ENCODE data around the gene HSPA2. TPM values are rescaled to one million over a fixed set of nuclear protein-coding genes. Genes with fewer than 3 reads are reported as not detected.

The HSPA2 gene
- total and polyA plus RNA-seq, 2 of the 13 experiments (the other 11 are each of a cell fraction or from before 2014, with no cell fraction given) = 0.15 to 0.27 TPM

- peak; percentile 6; the same call in 1 of the 2 replicates for TF ChIP-seq ZNF761 (CRISPR knock-in tag; conservative IDR thresholded peaks at IDR 0.05)
- TF ChIP-seq ZNF362 (CRISPR knock-in tag; IDR thresholded peaks at IDR 0.05; ENCODE audit: borderline replicate concordance) = 0 out of 2 replicates have a peak, but pooled peaks have one; percentile 1
- 0 out of 2 replicates have a peak, but pooled peaks have one; percentile 3 for TF ChIP-seq HNF4A (CRISPR knock-in tag; IDR thresholded peaks at IDR 0.05)
- TF ChIP-seq MYPOP (CRISPR knock-in tag; IDR thresholded peaks at IDR 0.05) = no peak; the same call in 1 of the 2 replicates
- peak; percentile 77; the same call in 1 of the 2 replicates for TF ChIP-seq ZNF280B (CRISPR knock-in tag; IDR thresholded peaks at IDR 0.05; ENCODE audit: borderline replicate concordance)
- no peak for TF ChIP-seq ZNF558 (CRISPR knock-in tag; IDR thresholded peaks at IDR 0.05; ENCODE audit: borderline replicate concordance)
- peak; percentile 43 for TF ChIP-seq RBM22 (optimal IDR thresholded peaks at IDR 0.05; ENCODE audit: low read length)
- peak; percentile 56; the same call in 1 of the 2 replicates for TF ChIP-seq ZMAT3 (CRISPR knock-in tag; conservative IDR thresholded peaks at IDR 0.05)
- TF ChIP-seq HNRNPL (IDR thresholded peaks at IDR 0.05; ENCODE audit: low read depth, low read length) = 0 out of 2 replicates have a peak, but pooled peaks have one; percentile 51
- TF ChIP-seq DNMT3B (CRISPR knock-in tag; conservative IDR thresholded peaks at IDR 0.05) = 0 out of 2 replicates have a peak, but pooled peaks have one; percentile 21
- no peak for TF ChIP-seq ZMYM3 (CRISPR knock-in tag; IDR thresholded peaks at IDR 0.05)
- no peak; the same call in none of the 2 replicates for TF ChIP-seq IKZF5 (CRISPR knock-in tag; IDR thresholded peaks at IDR 0.05)
- TF ChIP-seq ZFP36 (IDR thresholded peaks at IDR 0.05; ENCODE audit: borderline replicate concordance, low read depth, low read length, partially characterized antibody) = no peak
- 0 out of 2 replicates have a peak, but pooled peaks have one; percentile 2 for TF ChIP-seq ZBTB49 (CRISPR knock-in tag; IDR thresholded peaks at IDR 0.05; ENCODE audit: borderline replicate concordance)
- no peak for TF ChIP-seq MATR3 (CRISPR knock-in tag; IDR thresholded peaks at IDR 0.05)
- 0 out of 2 replicates have a peak, but pooled peaks have one; percentile 72 for TF ChIP-seq ZNF224 (CRISPR knock-in tag; IDR thresholded peaks at IDR 0.05)
- no peak for TF ChIP-seq REXO4 (CRISPR knock-in tag; IDR thresholded peaks at IDR 0.05; ENCODE audit: borderline replicate concordance)
- 0 out of 2 replicates have a peak, but pooled peaks have one; percentile 34 for TF ChIP-seq ATAD3A (CRISPR knock-in tag; IDR thresholded peaks at IDR 0.05)
- TF ChIP-seq GABPA (IDR thresholded peaks at IDR 0.05; ENCODE audit: low read depth, low read length) = 0 out of 2 replicates have a peak, but pooled peaks have one; percentile 14
- no peak for TF ChIP-seq GABPA (CRISPR knock-in tag; IDR thresholded peaks at IDR 0.05; ENCODE audit: low read depth)
- no peak; the same call in 1 of the 2 replicates for TF ChIP-seq ZFY (CRISPR knock-in tag; IDR thresholded peaks at IDR 0.05)
Observed at GRCh38 chr14:64504310-64504896, 36.1 kb upstream of the HSPA2 start, which contains the start of gene ZBTB1 (continued).
